B cell (primary cell): ENCODE results near the gene GGACT. TPM values are rescaled to one million over a fixed set of nuclear protein-coding genes. Genes with fewer than 3 reads are reported as not detected.

Experiments used
- ATAC-seq: fragments of 200-7000 bp; cut with Tn5 transposase; one replicate; pipeline ENCODE4 v1.10.0; 2021; ENCODE audit warnings: low read depth, mild to moderate bottlenecking, moderate number of reproducible peaks, moderate library complexity
- CTCF ChIA-PET: fragments of 350-600 bp; sonication (Branson Sonifier 250); formaldehyde crosslinking; loops from one replicate; lab custom pipeline; 2021; ENCODE audit warnings: antibody characterized with exemption, inconsistent platforms; lab: Charles Lee
- POLR2A ChIA-PET: fragments of 350-600 bp; sonication (Branson Sonifier 250); formaldehyde crosslinking; loops from one replicate; lab custom pipeline; 2021; ENCODE audit warnings: antibody characterized with exemption; lab: Charles Lee
- DNase-seq: peaks from one replicate; pipeline ENCODE4 v3.0.0; 2013
- H2AFZ ChIP-seq: 2 replicates; pipeline ENCODE4 v1.6.1; 2012; ENCODE audit warnings: mild to moderate bottlenecking, low read depth, low read length; ENCODE audit not compliant: insufficient read depth, poor library complexity, severe bottlenecking
- H3K27ac ChIP-seq, 2 donors: 1 replicate in 1 of 2; 2 replicates in 1 of 2; pipeline ENCODE4 v1.5.1; 2012 to 2013; ENCODE audit warnings: low read length in 2 of 2, mild to moderate bottlenecking in 2 of 2, moderate library complexity in 1 of 2
- H3K27me3 ChIP-seq, 4 experiments: fragments of 200-600 bp in 1 of 4; sonication (generic) in 1 of 4; replicated peaks in 1 of 4; 1 replicate in 2 of 4; 2 replicates in 2 of 4; pipeline versions ENCODE4 v1.6.1 to v1.7.0; 2013 to 2016; ENCODE audit warnings: low read length in 3 of 4, mild to moderate bottlenecking in 2 of 4, mixed read lengths in 1 of 4, moderate library complexity in 1 of 4; ENCODE audit not compliant: insufficient read depth in 4 of 4, control insufficient read depth in 3 of 4; ENCODE audit errors: control extremely low read depth in 1 of 4
- H3K36me3 ChIP-seq, 2 experiments: replicated peaks in 1 of 2; 1 replicate in 1 of 2; 2 replicates in 1 of 2; pipeline versions ENCODE4 v1.6.1 to v1.7.1; 2013; ENCODE audit warnings: low read length in 1 of 2; ENCODE audit not compliant: insufficient read depth in 2 of 2, control insufficient read depth in 1 of 2; ENCODE audit errors: control extremely low read depth in 1 of 2, extremely low read depth in 1 of 2
- H3K4me1 ChIP-seq, 2 donors: fragments of 200-600 bp in 1 of 2; sonication (generic) in 1 of 2; 1 replicate in 1 of 2; 2 replicates in 1 of 2; pipeline versions ENCODE4 v1.5.1 to v1.6.1; 2013 to 2017; ENCODE audit warnings: low read length in 2 of 2; ENCODE audit not compliant: control insufficient read depth in 2 of 2, insufficient read depth in 2 of 2
- H3K4me2 ChIP-seq: replicated peaks from 2 replicates; pipeline ENCODE3; 2012; ENCODE audit warnings: mild to moderate bottlenecking, low read depth, low read length; ENCODE audit not compliant: poor library complexity, severe bottlenecking
- H3K4me3 ChIP-seq, 5 experiments: fragments of 200-600 bp in 1 of 5; sonication (generic) in 1 of 5; 1 replicate in 3 of 5; 2 replicates in 2 of 5; pipeline versions ENCODE4 v1.5.1 to v1.7.0; 2011 to 2016; ENCODE audit warnings: low read length in 4 of 5, mild to moderate bottlenecking in 4 of 5, low read depth in 2 of 5, control low read depth in 1 of 5, moderate library complexity in 1 of 5; ENCODE audit not compliant: insufficient read depth in 1 of 5; ENCODE audit errors: control extremely low read depth in 1 of 5, extremely low read depth in 1 of 5
- H3K79me2 ChIP-seq: fragments of 200-600 bp; sonication (generic); one replicate; pipeline ENCODE4 v1.6.0; 2016; ENCODE audit warnings: low read length; ENCODE audit not compliant: control insufficient read depth, insufficient read depth
- H3K9ac ChIP-seq: fragments of 200-600 bp; sonication (generic); 2 replicates; pipeline ENCODE4 v1.6.1; 2017; ENCODE audit warnings: mild to moderate bottlenecking, low read length, moderate library complexity
- H3K9me3 ChIP-seq, 3 donors: one replicate each; pipeline versions ENCODE4 v1.6.1 to v1.7.1; 2013; ENCODE audit warnings: low read length in 2 of 3; ENCODE audit not compliant: control insufficient read depth in 2 of 3, insufficient read depth in 1 of 3; ENCODE audit errors: control extremely low read depth in 1 of 3
- H4K20me1 ChIP-seq: 2 replicates; pipeline ENCODE4 v1.6.0; 2012; ENCODE audit warnings: mild to moderate bottlenecking, low read length; ENCODE audit not compliant: insufficient read depth, control insufficient read depth, poor library complexity, severe bottlenecking
- H3K27ac Mint-ChIP-seq: one replicate; pipeline ENCODE4 v1.8.0; 2021; ENCODE audit warnings: mixed read lengths
- H3K27me3 Mint-ChIP-seq: one replicate; pipeline ENCODE4 v1.8.0; 2021; ENCODE audit warnings: mixed read lengths
- H3K4me1 Mint-ChIP-seq: one replicate; pipeline ENCODE4 v1.8.0; 2021; ENCODE audit warnings: mixed read lengths
- H3K4me3 Mint-ChIP-seq: one replicate; pipeline ENCODE4 v1.8.0; 2021; ENCODE audit warnings: mixed read lengths
- H3K9me3 Mint-ChIP-seq: one replicate; pipeline ENCODE4 v1.8.0; 2022; ENCODE audit warnings: mixed read lengths; ENCODE audit not compliant: insufficient read depth
- EZH2 ChIP-seq: IDR thresholded peaks from 2 replicates; pipeline ENCODE4 v1.6.1; 2012; ENCODE audit warnings: borderline replicate concordance, low read depth, mild to moderate bottlenecking, moderate library complexity, low read length; ENCODE audit not compliant: insufficient read depth, poor library complexity, severe bottlenecking
- WGBS: methylation state at CpG from one replicate; pipeline ENCODE4 v1.1.5; 2013; ENCODE audit warnings: missing lambda C conversion rate; ENCODE audit not compliant: insufficient coverage; 5-methylcytosine and 5-hydroxymethylcytosine counted together
- intact Hi-C: fragments of 100-400 bp; cut with micrococcal nuclease; formaldehyde crosslinking; loops from one replicate; pipeline ENCODE4 v1.10.0; 2022
- polyA plus RNA-seq: library from polyadenylated mRNA; depleted of rRNA; stranded (reverse); fragments of >200 nt; gene quantifications from 2 replicates; pipeline ENCODE4 v1.2.3, GENCODE V29; 2012
- total RNA-seq, 2 donors: library from RNA; stranded (reverse); fragments of 120-200 nt in 1 of 2; gene quantifications; 1 replicate in 1 of 2; 2 replicates in 1 of 2; pipeline versions ENCODE4 v1.2.3 to v1.2.4, GENCODE V29; 2013 to 2022
- TF ChIP-seq, protein P1 (sequence below): fragments of 200-600 bp; IDR thresholded peaks from one replicate; pipeline ENCODE4 v1.8.0; 2022; ENCODE audit warnings: antibody characterized with exemption, mild to moderate bottlenecking

Gene GGACT
- total and polyA plus RNA-seq, 2 donors (not counting 1 experiment from before 2014, with no cell fraction given) = 3.2 to 3.5 TPM

- TF ChIP-seq, protein P1, sequence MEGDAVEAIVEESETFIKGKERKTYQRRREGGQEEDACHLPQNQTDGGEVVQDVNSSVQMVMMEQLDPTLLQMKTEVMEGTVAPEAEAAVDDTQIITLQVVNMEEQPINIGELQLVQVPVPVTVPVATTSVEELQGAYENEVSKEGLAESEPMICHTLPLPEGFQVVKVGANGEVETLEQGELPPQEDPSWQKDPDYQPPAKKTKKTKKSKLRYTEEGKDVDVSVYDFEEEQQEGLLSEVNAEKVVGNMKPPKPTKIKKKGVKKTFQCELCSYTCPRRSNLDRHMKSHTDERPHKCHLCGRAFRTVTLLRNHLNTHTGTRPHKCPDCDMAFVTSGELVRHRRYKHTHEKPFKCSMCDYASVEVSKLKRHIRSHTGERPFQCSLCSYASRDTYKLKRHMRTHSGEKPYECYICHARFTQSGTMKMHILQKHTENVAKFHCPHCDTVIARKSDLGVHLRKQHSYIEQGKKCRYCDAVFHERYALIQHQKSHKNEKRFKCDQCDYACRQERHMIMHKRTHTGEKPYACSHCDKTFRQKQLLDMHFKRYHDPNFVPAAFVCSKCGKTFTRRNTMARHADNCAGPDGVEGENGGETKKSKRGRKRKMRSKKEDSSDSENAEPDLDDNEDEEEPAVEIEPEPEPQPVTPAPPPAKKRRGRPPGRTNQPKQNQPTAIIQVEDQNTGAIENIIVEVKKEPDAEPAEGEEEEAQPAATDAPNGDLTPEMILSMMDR = no peak
- TF ChIP-seq EZH2 = no peak
- Histone ChIP-seq H3K79me2 (no peaks in the 10 kb centered on the region), H4K20me1 (no peaks in the 10 kb centered on the region), H3K27me3 (peaks cover 0 to 5% (median under 1%) of the 10 kb centered on the region in 4 experiments), H3K4me1 (peaks cover 5 to 11% of the 10 kb centered on the region in 2 donors), H3K36me3 (no peaks in the 10 kb centered on the region), H3K4me3 (no peak overlapping the region), H3K4me2 (no peak overlapping the region), H3K27ac (no peak overlapping the region), H3K9me3 (no peaks in the 10 kb centered on the region), H2AFZ (no peak overlapping the region), H3K9ac (no peak overlapping the region)
- ATAC-seq (no peak), DNase-seq (no peak)
- H3K27ac Mint-ChIP-seq = no peak overlapping the region
- 100% methylated on average over 4 of the region's 9 CpGs for WGBS
- H3K4me1 Mint-ChIP-seq = peaks cover 10% of the 10 kb centered on the region
- no peak overlapping the region for H3K4me3 Mint-ChIP-seq
- CTCF ChIA-PET = interaction anchor here (1.0 to 7.1 kb wide), 4 partner anchors 10 to 1340 kb away, joined by 3 to 105 read pairs (median 4); no protein-coding TSS in a partner anchor
- POLR2A ChIA-PET = no interaction called here
- H3K27me3 Mint-ChIP-seq = no peaks in the 10 kb centered on the region
- intact Hi-C loops = loop anchor here (10.0 kb wide), 2 partner anchors 1252 to 1342 kb away; no protein-coding TSS in a partner anchor
- no peaks in the 10 kb centered on the region for H3K9me3 Mint-ChIP-seq
These were observed 71.5 kb downstream of the GGACT start for GRCh38 chr13:100517135-100517534.

- Histone ChIP-seq H3K27ac (no peak overlapping the region), H3K4me2 (no peak overlapping the region), H3K36me3 (no peaks in the 10 kb centered on the region), H4K20me1 (no peaks in the 10 kb centered on the region), H3K4me1 (no peaks in the 10 kb centered on the region), H3K9ac (no peak overlapping the region), H2AFZ (no peak overlapping the region), H3K4me3 (no peak overlapping the region), H3K27me3 (no peaks in the 10 kb centered on the region), H3K79me2 (no peaks in the 10 kb centered on the region), H3K9me3 (no peaks in the 10 kb centered on the region)
- H3K9me3 Mint-ChIP-seq = no peaks in the 10 kb centered on the region
- H3K27me3 Mint-ChIP-seq = no peaks in the 10 kb centered on the region
- CTCF ChIA-PET = interaction anchor here (0.6 to 7.1 kb wide), 30 partner anchors 9 to 1349 kb away, joined by 3 to 105 read pairs (median 4); partner anchors contain the start of gene PCCA
- no peak for DNase-seq
- no peak for TF ChIP-seq EZH2
- TF ChIP-seq, protein P1 = no peak
- no peak for ATAC-seq
- H3K27ac Mint-ChIP-seq = no peak overlapping the region
- peaks cover 3% of the 10 kb centered on the region for H3K4me1 Mint-ChIP-seq
- 95% methylated on average over 12 of the region's 20 CpGs for WGBS
- POLR2A ChIA-PET = no interaction called here
- H3K4me3 Mint-ChIP-seq = no peak overlapping the region
- intact Hi-C loops = loop anchor here (1.0 to 10.0 kb wide), 5 partner anchors 615 to 1341 kb away; no protein-coding TSS in a partner anchor
These were observed 73.2 kb downstream of the GGACT start for GRCh38 chr13:100515410-100515800.
